ENCODE results near the gene FXYD2. TPM values are rescaled to one million over a fixed set of nuclear protein-coding genes. Genes with fewer than 3 reads are reported as not detected.
"Not testable (repeated sequence)": the region's sequence is repeated elsewhere in the genome, so short reads cannot be mapped to it uniquely, and the experiment has no call there.

Gene FXYD2
- total RNA-seq, 1 donor from 2014 or later: 2.7 TPM

- Histone ChIP-seq H3K27me3 (no peaks in the 10 kb centered on the region), H3K9me3 (no peaks in the 10 kb centered on the region), H3K27ac (no peak overlapping the region), H3K4me1 (peaks cover 26% of the 10 kb centered on the region), H3K36me3 (no peaks in the 10 kb centered on the region), H3K4me3 (no peak overlapping the region)
- DNase-seq (ENCODE audit: extremely low spot score in 2 of 2): no peak
- no peak for TF ChIP-seq POLR2A (IDR thresholded peaks at IDR 0.05)
- intact Hi-C loops (cut with DNase I): no loop called here
Observed at GRCh38 chr11:117868088-117868487, 43.5 kb upstream of the FXYD2 start.

DNA sequence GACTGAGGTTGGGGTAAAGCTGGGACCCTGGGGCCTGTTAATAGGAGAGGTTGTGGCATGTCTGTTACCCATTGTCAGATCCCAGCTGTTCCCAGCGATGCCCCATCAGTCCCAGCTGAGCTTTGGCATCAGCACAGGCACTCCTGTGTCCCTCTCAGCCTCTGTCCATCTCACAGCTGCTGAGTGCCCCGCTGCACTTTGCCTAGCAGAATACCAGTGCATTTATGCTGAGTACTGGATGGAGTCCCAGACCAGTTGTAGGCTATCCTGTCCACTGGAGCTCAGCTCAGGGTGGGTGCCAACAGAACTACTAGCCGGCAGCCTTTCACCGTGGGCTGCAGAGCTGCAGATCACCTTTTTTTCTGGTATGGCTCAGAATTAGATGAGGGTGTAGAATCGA, 42.0 kb upstream of the FXYD2 start:
- Histone ChIP-seq H3K36me3 (no peaks in the 10 kb centered on the region), H3K27ac (no peak overlapping the region), H3K4me1 (peaks cover 25% of the 10 kb centered on the region), H3K27me3 (no peaks in the 10 kb centered on the region), H3K4me3 (no peak overlapping the region), H3K9me3 (no peaks in the 10 kb centered on the region)
- DNase-seq (ENCODE audit: extremely low spot score in 2 of 2): peak in 1 of 2 donors; percentile 93
- TF ChIP-seq POLR2A (IDR thresholded peaks at IDR 0.05): no peak
- TF ChIP-seq POLR2AphosphoS5 (IDR thresholded peaks at IDR 0.05; ENCODE audit: insufficient read depth in 1 of 2, low read depth in 1 of 2): no peak
- no peak for TF ChIP-seq CTCF (IDR thresholded peaks at IDR 0.05)
- intact Hi-C loops (cut with DNase I): no loop called here

- H3K4me3 ChIP-seq; H3K36me3 ChIP-seq; intact Hi-C loops (cut with DNase I); H3K27me3 ChIP-seq; H3K9me3 ChIP-seq; H3K27ac ChIP-seq: not testable (repeated sequence)
- DNase-seq (ENCODE audit: extremely low spot score in 2 of 2): peak in 1 of 2 donors; percentile 22
- peaks cover 28% of the 10 kb centered on the region for H3K4me1 ChIP-seq
Observed at GRCh38 chr11:117865546-117865945, 41.0 kb upstream of the FXYD2 start.

DNA sequence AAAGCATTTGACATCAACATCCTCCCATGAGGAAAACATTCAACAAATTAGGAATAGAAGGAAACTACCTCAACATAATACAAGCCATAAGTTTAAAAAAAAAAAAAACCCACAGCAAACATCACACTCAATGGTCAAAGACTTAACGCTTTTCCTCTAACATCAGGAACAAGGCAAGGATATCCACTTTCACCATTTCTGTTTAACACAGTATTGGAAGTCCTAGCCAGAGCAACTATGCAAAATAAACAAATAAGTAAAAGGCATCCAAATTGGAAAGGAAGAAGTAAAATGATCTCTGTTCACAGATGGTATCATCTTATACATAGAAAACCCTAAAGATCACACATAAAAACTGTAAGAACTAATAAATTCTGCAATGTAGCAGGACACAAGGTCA, 38.8 kb upstream of the FXYD2 start:
- Histone ChIP-seq H3K27ac (no peak overlapping the region), H3K27me3 (no peaks in the 10 kb centered on the region), H3K4me3 (no peak overlapping the region), H3K9me3 (no peaks in the 10 kb centered on the region), H3K36me3 (no peaks in the 10 kb centered on the region), H3K4me1 (peaks cover 18% of the 10 kb centered on the region)
- TF ChIP-seq POLR2AphosphoS5 (IDR thresholded peaks at IDR 0.05; ENCODE audit: insufficient read depth in 1 of 2, low read depth in 1 of 2) (no peak), POLR2A (IDR thresholded peaks at IDR 0.05) (no peak), CTCF (IDR thresholded peaks at IDR 0.05) (no peak)
- intact Hi-C loops (cut with DNase I): no loop called here
- DNase-seq (ENCODE audit: extremely low spot score in 2 of 2): no peak

DNA sequence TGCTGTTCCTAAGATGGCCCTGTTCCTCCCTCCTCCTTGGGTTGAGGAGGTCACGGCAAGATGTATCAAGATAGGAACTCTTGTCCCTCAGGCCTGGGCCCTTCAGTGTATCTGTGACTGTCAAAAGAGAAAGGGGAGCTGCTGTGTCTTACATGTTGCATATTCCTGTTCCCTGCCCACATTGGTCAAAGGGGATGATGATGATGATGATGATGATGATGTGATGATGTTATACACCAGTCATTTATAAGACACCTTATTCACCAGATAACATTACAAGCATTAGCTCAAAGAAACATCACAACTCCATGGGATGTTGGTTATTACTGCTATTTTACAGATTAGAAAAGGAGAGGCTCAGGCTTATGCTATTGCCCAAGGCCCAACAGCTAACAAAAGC, 38.2 kb upstream of the FXYD2 start:
- Histone ChIP-seq H3K27me3 (no peaks in the 10 kb centered on the region), H3K9me3 (no peaks in the 10 kb centered on the region), H3K4me3 (no peak overlapping the region), H3K36me3 (no peaks in the 10 kb centered on the region), H3K4me1 (peaks cover 24% of the 10 kb centered on the region), H3K27ac (peak overlapping the region; percentile 42)
- intact Hi-C loops (cut with DNase I): no loop called here
- no peak for DNase-seq (ENCODE audit: extremely low spot score in 2 of 2)
- TF ChIP-seq POLR2A (IDR thresholded peaks at IDR 0.05) (no peak), CTCF (IDR thresholded peaks at IDR 0.05) (no peak), POLR2AphosphoS5 (IDR thresholded peaks at IDR 0.05; ENCODE audit: insufficient read depth in 1 of 2, low read depth in 1 of 2) (no peak)

DNA sequence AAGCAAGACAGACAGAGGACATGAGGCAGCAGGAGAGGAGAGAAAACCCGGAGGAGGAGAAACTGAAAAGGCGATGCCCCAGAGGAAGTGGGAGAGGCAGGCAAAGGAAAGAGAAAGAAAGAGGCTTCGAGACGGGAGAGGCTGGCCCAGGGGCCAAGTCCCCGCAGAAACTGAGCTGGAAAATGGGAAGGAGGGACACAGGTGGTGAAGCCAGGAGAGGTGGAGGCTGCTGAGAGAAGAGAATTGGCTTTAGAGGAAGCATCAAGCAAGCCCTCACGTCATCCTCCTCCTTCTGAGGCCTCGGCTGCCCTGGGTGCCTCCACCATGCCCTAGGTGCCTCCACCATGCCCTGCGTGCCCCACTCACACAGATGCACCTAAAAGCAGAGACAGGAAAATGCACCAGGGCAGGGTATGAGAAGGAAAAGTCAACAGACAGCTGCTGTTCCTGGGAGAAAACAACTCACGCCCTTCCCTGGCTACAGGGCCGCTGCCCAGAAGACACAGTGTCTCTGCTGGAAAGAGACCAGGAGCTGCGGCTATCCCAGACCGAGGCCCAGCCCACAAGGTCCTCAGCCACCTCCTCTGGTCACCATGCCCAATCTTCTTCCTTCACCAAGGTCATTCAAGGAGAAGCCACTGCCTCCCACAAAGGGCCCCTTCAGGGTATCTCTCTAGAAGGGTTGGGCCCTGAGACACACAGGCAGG, 37.6 kb upstream of the FXYD2 start:
- intact Hi-C loops (cut with DNase I): no loop called here
- H3K36me3 ChIP-seq: no peaks in the 10 kb centered on the region
- H3K9me3 ChIP-seq: no peaks in the 10 kb centered on the region
- H3K4me1 ChIP-seq: peaks cover 27% of the 10 kb centered on the region
- TF ChIP-seq CTCF (IDR thresholded peaks at IDR 0.05) (no peak), POLR2A (IDR thresholded peaks at IDR 0.05) (no peak), POLR2AphosphoS5 (IDR thresholded peaks at IDR 0.05; ENCODE audit: insufficient read depth in 1 of 2, low read depth in 1 of 2) (no peak)
- H3K4me3 ChIP-seq: no peak overlapping the region
- peak overlapping the region; percentile 42 for H3K27ac ChIP-seq
- DNase-seq (ENCODE audit: extremely low spot score in 2 of 2): peak; percentile 77 to 93
- H3K27me3 ChIP-seq: no peaks in the 10 kb centered on the region

Data from vagina (tissue), 2 donors.